GM23248 (cell line): ENCODE results near the gene GJA4.

Experiments used
- EZH2 ChIP-seq: fragments of 200-600 bp; sonication (generic); IDR thresholded peaks from 2 replicates; pipeline ENCODE4 v1.6.1; 2018; ENCODE audit warnings: antibody characterized with exemption, mild to moderate bottlenecking; ENCODE audit not compliant: insufficient read depth, poor library complexity, severe bottlenecking
- EZH2phosphoT487 ChIP-seq: fragments of 200-600 bp; sonication (generic); IDR thresholded peaks from 2 replicates; pipeline ENCODE4 v1.6.1; 2018; ENCODE audit warnings: antibody characterized with exemption, moderate library complexity, mild to moderate bottlenecking, low read depth; ENCODE audit not compliant: insufficient read depth

- TF ChIP-seq EZH2: no peak
- TF ChIP-seq EZH2phosphoT487: no peak
Observed at GRCh38 chr1:34750610-34751009, 42.2 kb upstream of the GJA4 start.
